Stomach (tissue), 4 donors: ENCODE results near the gene NDC1.

Experiments
- CTCF ChIP-seq, 7 experiments: fragments of 450-650 bp in 4 of 7; fragments of 200-600 bp in 3 of 7; sonication (generic) in 3 of 7; IDR thresholded peaks; one replicate each; pipeline ENCODE4 v1.5.1; 2016 to 2019; ENCODE audit warnings: antibody characterized with exemption in 7 of 7, control low read depth in 2 of 7, mild to moderate bottlenecking in 1 of 7
- EP300 ChIP-seq: sonication (generic); formaldehyde crosslinking; IDR thresholded peaks from one replicate; pipeline ENCODE4 v1.6.1; 2017; ENCODE audit warnings: antibody characterized with exemption
- POLR2A ChIP-seq, 4 donors: fragments of 450-650 bp; IDR thresholded peaks; one replicate each; pipeline ENCODE4 v1.6.1; 2016; ENCODE audit warnings: antibody characterized with exemption in 4 of 4, control low read depth in 2 of 4, mild to moderate bottlenecking in 1 of 4, moderate library complexity in 1 of 4
- POLR2AphosphoS5 ChIP-seq, 3 donors: sonication (generic); formaldehyde crosslinking; IDR thresholded peaks; one replicate each; pipeline ENCODE4 v1.6.1; 2016; ENCODE audit warnings: antibody characterized with exemption in 3 of 3

GRCh38 chr1:53860967-53861411 is 22.9 kb upstream of the NDC1 start:
- peak in 5 of 7 experiments; percentile 51 to 71 (median 58) for TF ChIP-seq CTCF (IDR thresholded peaks at IDR 0.05)
- no peak for TF ChIP-seq POLR2A (IDR thresholded peaks at IDR 0.05)
- TF ChIP-seq EP300 = no peak
- no peak for TF ChIP-seq POLR2AphosphoS5 (IDR thresholded peaks at IDR 0.05)
